ENCODE measurements around the gene DNAH3.

GRCh38 chr16:21053590-21053989 is 97.1 kb downstream of the DNAH3 start:
- TF ChIP-seq, protein P1, sequence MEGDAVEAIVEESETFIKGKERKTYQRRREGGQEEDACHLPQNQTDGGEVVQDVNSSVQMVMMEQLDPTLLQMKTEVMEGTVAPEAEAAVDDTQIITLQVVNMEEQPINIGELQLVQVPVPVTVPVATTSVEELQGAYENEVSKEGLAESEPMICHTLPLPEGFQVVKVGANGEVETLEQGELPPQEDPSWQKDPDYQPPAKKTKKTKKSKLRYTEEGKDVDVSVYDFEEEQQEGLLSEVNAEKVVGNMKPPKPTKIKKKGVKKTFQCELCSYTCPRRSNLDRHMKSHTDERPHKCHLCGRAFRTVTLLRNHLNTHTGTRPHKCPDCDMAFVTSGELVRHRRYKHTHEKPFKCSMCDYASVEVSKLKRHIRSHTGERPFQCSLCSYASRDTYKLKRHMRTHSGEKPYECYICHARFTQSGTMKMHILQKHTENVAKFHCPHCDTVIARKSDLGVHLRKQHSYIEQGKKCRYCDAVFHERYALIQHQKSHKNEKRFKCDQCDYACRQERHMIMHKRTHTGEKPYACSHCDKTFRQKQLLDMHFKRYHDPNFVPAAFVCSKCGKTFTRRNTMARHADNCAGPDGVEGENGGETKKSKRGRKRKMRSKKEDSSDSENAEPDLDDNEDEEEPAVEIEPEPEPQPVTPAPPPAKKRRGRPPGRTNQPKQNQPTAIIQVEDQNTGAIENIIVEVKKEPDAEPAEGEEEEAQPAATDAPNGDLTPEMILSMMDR (conservative IDR thresholded peaks at IDR 0.05; ENCODE audit: low read depth in 2 of 2), result no peak
- TF ChIP-seq EZH2phosphoT487 (IDR thresholded peaks at IDR 0.05; ENCODE audit: unreplicated experiment), result no peak
- TF ChIP-seq POLR2AphosphoS5 (IDR thresholded peaks at IDR 0.05; ENCODE audit: low read depth), result no peak
- TF ChIP-seq CREB1 (CRISPR knock-in tag; IDR thresholded peaks at IDR 0.05; ENCODE audit: low read depth), result no peak
- TF ChIP-seq, protein P2, sequence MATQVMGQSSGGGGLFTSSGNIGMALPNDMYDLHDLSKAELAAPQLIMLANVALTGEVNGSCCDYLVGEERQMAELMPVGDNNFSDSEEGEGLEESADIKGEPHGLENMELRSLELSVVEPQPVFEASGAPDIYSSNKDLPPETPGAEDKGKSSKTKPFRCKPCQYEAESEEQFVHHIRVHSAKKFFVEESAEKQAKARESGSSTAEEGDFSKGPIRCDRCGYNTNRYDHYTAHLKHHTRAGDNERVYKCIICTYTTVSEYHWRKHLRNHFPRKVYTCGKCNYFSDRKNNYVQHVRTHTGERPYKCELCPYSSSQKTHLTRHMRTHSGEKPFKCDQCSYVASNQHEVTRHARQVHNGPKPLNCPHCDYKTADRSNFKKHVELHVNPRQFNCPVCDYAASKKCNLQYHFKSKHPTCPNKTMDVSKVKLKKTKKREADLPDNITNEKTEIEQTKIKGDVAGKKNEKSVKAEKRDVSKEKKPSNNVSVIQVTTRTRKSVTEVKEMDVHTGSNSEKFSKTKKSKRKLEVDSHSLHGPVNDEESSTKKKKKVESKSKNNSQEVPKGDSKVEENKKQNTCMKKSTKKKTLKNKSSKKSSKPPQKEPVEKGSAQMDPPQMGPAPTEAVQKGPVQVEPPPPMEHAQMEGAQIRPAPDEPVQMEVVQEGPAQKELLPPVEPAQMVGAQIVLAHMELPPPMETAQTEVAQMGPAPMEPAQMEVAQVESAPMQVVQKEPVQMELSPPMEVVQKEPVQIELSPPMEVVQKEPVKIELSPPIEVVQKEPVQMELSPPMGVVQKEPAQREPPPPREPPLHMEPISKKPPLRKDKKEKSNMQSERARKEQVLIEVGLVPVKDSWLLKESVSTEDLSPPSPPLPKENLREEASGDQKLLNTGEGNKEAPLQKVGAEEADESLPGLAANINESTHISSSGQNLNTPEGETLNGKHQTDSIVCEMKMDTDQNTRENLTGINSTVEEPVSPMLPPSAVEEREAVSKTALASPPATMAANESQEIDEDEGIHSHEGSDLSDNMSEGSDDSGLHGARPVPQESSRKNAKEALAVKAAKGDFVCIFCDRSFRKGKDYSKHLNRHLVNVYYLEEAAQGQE (IDR thresholded peaks at IDR 0.05; ENCODE audit: unreplicated experiment), result no peak

Data from GM23338 (cell line).